Gastroesophageal sphincter (tissue), 3 donors: ENCODE data around the gene RIPOR1.

Experiments used
- EP300 ChIP-seq: sonication (generic); formaldehyde crosslinking; IDR thresholded peaks from one replicate; pipeline ENCODE4 v1.6.1; 2017; ENCODE audit warnings: antibody characterized with exemption, mild to moderate bottlenecking
- POLR2A ChIP-seq, 2 donors: fragments of 450-650 bp; IDR thresholded peaks; one replicate each; pipeline ENCODE4 v1.6.1; 2017; ENCODE audit warnings: antibody characterized with exemption in 2 of 2, mild to moderate bottlenecking in 2 of 2, moderate library complexity in 1 of 2
- POLR2AphosphoS5 ChIP-seq: sonication (generic); formaldehyde crosslinking; IDR thresholded peaks from one replicate; pipeline ENCODE4 v1.6.1; 2017; ENCODE audit warnings: antibody characterized with exemption
- TF ChIP-seq, protein P1 (sequence below), 4 experiments: fragments of 200-600 bp in 2 of 4; fragments of 450-650 bp in 2 of 4; sonication (generic) in 1 of 4; IDR thresholded peaks; one replicate each; pipeline ENCODE4 v1.5.1; 2017 to 2019; ENCODE audit warnings: antibody characterized with exemption in 4 of 4, mild to moderate bottlenecking in 2 of 4, moderate library complexity in 2 of 4

DNA sequence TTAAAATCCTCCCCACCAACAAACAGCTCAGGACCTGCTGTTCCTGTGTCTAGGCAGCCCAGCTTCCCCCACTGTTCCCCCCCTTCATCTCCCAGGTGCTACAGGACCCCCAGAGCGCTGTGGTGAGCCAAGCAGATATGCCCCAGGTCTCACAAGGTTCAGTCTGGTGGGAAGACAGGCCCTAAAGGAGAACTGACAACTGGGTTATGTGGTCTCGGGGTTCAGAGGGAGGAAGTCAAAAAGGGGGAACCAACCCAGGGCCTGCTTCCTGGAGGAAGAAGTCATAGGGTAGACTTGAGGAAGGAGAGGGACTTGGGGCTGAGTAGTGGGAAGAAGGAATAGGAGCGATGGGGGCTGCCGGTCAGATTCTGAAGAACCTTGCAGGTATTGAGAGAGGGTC lies 2.6 kb downstream of the RIPOR1 start:
- TF ChIP-seq, protein P1, sequence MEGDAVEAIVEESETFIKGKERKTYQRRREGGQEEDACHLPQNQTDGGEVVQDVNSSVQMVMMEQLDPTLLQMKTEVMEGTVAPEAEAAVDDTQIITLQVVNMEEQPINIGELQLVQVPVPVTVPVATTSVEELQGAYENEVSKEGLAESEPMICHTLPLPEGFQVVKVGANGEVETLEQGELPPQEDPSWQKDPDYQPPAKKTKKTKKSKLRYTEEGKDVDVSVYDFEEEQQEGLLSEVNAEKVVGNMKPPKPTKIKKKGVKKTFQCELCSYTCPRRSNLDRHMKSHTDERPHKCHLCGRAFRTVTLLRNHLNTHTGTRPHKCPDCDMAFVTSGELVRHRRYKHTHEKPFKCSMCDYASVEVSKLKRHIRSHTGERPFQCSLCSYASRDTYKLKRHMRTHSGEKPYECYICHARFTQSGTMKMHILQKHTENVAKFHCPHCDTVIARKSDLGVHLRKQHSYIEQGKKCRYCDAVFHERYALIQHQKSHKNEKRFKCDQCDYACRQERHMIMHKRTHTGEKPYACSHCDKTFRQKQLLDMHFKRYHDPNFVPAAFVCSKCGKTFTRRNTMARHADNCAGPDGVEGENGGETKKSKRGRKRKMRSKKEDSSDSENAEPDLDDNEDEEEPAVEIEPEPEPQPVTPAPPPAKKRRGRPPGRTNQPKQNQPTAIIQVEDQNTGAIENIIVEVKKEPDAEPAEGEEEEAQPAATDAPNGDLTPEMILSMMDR (IDR thresholded peaks at IDR 0.05): no peak
- TF ChIP-seq POLR2AphosphoS5 (no peak), EP300 (no peak), POLR2A (IDR thresholded peaks at IDR 0.05) (no peak)
